DND-41 (cell line): ENCODE data around the gene CTRB1.

Experiments
- EZH2 ChIP-seq: IDR thresholded peaks from 3 replicates; pipeline ENCODE4 v1.6.1; 2012; ENCODE audit warnings: borderline replicate concordance, low read depth, mild to moderate bottlenecking, moderate library complexity, low read length, inconsistent platforms; ENCODE audit not compliant: severe bottlenecking
- TF ChIP-seq, protein P1 (sequence below): IDR thresholded peaks from 2 replicates; pipeline ENCODE4 v1.5.1; 2012; ENCODE audit warnings: borderline replicate concordance, low read length, moderate library complexity, mild to moderate bottlenecking; ENCODE audit not compliant: poor library complexity, severe bottlenecking; ENCODE audit errors: extremely low read depth

DNA sequence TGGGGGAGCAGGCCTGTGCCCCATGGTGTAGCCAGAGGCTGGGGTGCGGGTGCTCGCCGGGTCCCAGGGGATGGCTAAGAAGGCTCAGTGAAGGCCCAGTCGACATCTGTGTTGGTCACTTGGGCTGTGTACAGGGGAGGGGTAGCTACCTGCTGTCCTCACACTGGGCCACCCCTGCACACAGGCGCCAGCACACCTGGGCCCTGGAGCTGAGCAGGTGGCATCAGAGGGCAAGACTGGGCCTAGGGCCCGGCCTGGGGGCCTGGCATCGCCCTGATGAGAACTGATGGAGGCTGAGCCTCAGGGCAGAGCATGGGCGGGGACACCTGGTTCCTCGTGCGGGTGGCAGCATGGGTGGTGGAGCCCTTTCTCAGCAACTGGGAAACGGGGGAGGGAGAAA is 11.0 kb upstream of the CTRB1 start:
- TF ChIP-seq, protein P1, sequence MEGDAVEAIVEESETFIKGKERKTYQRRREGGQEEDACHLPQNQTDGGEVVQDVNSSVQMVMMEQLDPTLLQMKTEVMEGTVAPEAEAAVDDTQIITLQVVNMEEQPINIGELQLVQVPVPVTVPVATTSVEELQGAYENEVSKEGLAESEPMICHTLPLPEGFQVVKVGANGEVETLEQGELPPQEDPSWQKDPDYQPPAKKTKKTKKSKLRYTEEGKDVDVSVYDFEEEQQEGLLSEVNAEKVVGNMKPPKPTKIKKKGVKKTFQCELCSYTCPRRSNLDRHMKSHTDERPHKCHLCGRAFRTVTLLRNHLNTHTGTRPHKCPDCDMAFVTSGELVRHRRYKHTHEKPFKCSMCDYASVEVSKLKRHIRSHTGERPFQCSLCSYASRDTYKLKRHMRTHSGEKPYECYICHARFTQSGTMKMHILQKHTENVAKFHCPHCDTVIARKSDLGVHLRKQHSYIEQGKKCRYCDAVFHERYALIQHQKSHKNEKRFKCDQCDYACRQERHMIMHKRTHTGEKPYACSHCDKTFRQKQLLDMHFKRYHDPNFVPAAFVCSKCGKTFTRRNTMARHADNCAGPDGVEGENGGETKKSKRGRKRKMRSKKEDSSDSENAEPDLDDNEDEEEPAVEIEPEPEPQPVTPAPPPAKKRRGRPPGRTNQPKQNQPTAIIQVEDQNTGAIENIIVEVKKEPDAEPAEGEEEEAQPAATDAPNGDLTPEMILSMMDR: no peak
- no peak for TF ChIP-seq EZH2
